Activated CD8-positive, alpha-beta memory T cell treated with anti-CD3 and anti-CD28 coated beads for 48 hours (primary cell): Measurements from ENCODE around the gene MAPK8IP2.
"Not testable (repeated sequence)": the region's sequence is repeated elsewhere in the genome, so short reads cannot be mapped to it uniquely, and the experiment has no call there.

Experiments used
- DNase-seq, 3 experiments: peaks; one replicate each; pipeline ENCODE4 v3.0.0-alpha.2; 2020; ENCODE audit warnings: low read depth in 2 of 3, low spot score in 2 of 3

Gene MAPK8IP2

DNA sequence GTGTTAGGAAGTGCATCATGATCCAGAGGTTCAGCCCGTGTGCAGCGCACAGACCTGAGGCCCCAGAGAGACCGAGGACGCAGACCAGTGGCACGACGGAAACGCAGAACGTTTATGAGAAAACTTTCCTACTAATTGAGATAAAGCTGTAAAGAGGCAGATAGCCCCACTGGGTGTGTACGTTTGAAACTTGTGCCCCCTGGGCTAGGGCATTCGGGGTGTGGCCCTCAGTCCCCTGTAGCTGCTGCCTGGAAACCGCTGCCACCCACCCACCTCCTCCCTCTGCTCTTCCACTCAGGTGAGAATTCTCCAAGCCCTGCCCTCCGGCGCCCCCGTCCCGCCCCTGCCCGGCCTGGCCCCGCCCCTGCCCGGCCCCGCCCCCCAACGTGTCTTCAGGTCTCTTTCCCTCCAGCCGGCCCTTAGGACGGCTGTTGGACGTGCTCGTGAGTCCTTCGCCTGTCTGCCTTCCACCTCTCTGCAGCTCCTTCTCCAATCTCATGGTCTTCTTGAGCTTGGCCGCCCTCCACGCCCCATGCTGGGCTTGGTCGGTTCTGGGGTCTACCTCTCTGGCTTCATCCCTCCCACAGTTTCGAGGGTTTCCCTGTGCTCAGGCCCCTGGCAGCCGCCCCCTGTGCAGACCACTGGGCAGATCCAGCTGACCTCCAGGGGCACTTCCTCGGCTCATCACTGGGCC is 12.1 kb downstream of the MAPK8IP2 start:
- no peak for DNase-seq

DNA sequence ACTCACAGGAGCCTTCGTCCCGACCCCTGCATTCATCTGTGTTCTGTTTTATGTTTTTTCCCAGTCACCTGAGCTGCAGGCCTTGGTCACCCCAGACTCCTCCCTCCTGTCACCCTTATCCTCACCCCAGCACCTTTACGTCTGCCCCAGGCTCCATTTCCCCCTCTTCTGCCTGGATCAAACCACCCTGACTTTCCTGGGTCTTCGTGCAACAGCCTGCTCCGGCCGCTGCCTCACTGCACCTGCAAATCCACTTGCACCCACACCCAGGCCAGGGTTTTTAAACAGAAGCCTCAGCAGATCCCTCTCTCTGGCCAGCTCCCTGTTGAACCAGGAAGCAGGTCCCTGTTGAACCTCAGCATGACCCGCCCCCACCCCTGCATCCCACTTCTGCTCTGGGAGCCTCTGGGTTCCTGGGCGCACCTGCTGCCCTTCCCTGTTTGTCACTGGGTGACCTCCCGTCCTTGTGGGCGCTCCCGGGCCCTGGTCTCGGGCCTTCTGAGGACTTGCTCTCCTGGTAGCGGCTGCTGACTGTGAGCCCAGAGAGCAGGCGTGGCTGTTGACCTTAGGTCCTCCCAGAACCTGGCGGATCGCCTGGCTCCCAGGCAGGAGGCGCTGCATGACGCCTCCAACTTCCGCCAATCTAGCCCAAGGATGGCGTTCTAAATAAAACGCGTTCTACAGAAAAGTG is 12.8 kb downstream of the MAPK8IP2 start:
- DNase-seq = no peak

DNA sequence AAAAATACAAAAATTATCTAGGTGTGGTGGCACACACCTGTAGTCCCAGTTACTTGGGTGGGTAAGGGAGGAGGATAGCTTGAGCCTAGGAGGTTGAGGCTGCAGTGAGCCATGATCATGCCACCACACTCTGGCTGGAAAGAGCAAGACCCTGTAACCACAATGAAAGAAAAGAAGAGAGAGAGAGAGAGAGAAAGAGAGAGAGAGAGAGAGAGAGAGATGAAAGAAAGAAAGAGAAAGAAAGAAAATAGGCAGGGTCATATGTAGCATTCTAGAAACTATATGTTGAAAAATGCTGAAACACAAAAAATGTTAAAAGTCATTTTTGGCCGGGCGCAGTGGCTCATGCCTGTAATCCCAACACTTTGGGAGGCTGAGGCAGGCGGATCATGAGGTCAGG is 13.7 kb downstream of the MAPK8IP2 start:
- DNase-seq = not testable (repeated sequence)

DNA sequence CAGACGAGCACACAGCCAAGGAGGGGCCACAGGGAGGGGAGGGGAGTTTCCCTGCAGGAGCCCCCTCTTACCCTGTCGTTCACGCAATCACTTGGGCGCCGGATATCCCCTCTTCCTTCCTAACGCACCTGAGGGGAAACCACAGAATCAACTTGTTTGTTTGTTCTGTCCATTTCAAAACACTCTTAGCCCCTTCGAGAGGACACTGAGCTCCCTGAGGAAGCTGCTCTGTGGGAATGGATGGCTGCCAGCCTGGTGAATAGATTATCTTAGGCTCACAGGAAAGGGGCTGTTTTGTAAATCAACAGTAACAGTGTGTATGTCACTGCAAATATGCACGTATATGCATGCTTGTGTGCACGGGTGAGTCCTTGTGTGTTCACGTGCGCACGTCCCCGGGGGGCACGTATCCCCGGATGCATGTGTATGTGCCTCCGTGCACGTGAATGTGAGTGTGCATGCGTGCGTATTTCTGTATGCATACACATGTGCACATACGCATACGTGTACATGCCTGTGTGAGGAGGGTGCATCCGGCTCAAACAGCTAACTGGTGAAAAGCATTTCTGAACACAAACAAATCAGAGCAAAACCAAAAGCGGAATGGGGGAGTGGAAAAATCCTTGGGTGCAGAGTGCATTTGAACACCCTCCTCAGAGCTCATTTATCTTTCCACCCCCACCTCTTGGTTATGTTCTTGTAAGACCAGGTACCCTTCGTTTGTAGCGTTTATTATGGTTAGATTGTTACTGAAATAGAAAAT is 20.2 kb downstream of the MAPK8IP2 start:
- peak in 2 of 3 experiments; percentile 13 to 69 for DNase-seq

DNA sequence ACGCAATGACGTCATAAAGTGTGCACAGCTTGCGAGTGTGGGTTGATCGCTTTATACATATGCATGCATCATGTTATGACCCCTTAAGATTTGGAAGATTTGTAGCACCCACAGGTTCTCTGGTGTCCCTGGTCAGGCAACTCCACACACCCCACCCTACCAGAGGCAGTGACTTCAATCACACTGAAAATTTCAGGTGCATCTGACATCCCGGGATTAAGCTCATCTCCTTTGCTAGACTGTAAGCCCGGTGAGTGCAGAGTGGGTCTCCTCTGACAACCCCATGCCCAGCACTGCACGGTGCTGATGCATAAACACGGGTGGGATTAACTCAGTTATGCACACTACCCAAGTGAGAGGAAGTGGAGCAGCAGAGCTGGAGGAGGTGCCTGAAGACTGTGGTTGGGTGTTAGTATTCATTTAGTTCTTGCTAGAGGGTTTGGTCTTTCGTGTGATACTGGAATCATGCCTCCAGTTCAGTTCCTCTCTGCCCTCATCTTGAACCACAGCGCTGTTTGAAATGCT is 20.8 kb downstream of the MAPK8IP2 start:
- DNase-seq = no peak

DNA sequence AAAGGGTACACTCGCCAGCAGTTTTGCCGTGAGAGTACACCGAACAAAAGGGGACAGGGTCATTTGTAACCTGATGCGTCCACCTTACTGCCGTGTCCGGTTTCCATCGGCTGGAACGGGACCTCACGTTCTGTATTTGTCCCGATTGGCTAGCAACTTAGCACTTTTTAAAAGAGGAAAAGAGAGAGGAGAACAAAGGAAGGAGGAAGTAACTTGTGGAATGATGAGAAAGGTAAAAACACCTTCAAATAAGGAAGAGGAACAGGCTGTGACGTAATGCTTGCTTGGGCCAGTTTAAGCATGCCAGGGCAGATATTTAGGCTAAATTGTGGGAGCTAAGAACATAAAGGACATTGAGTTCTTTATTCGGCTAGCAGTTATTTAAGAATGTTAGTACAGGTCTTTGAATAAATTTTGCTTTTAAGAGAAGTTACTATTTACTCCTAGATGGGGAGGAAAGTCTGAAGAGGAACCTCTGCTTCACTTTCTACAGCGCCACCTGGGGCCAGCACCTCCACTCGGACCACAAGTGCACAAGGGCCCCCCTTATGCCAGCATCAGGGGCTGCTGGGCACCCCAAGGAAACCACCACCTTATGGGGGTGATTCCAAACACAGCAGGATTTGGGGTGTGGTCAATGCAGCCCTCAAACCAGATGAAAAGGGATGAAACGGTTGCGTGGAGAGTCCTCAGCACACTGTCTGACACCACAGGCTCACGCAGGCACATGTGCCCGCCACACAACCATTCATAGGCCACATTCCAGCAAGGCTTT is 21.5 kb downstream of the MAPK8IP2 start:
- no peak for DNase-seq

DNA sequence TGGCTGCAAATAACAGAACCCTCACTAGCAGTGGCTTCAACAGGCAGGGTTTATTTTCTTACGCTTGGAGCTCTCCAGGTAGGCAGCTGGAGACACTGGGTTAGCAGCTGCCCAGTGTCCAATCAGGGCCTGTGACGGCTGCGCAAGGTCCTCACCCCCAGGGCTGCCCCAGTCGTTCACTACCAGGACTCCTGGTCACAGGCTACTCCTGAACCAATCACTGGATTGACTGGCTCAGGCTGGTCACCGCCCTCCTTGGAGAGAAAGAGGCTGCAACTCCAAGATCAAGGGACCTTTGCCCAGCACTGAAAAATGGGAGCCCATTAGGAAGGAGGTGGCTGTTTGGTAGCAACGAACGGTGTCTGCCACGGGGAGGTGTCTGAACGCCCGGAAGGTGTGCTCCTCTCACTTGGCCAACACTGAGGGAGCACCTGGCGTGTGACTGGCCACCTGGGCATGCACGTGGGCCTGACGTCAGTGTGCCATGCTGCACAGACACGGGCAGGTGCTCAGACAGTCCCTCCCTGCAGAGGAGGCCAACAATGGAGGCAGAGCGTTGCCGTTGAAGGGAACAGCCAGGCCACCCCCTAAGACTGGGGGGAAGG is 22.2 kb downstream of the MAPK8IP2 start:
- DNase-seq = no peak

DNA sequence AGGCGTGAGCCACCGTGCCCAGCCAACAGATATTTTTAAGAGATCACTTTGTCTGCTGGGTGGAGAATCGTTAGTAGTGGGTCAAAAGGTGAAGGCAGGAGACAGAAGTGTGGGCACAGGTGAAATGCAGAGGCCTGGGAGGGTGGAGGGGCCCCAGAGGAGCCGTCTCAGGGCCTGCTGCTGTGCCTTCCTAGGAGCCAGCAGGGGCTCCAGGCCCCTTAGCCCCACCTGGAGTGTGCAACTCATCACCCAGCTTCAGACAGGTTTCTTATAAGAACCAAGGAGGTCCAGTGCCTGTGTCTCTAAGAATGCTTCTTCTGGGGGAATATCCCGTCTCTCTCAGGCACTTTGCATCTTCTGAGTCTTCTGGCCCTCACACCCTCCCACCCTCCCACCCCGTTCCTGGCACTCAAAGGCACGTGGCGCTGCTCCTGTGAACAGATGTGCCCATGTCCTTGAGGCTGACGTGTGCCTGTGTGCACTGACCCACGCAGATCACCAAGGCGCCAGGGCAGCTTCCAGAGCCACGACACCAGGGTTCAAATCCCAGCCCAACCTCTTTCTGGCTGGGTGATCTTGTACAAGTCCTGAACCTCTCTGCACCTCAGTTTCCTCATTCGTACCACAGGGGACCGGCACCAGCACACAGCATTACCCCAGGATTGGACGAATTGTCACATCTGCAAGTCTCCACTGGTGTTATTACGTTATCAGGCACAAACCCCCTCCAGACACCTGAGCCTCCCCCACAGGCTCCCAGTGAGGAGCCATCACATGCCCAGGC is 23.9 kb downstream of the MAPK8IP2 start:
- DNase-seq = no peak

DNA sequence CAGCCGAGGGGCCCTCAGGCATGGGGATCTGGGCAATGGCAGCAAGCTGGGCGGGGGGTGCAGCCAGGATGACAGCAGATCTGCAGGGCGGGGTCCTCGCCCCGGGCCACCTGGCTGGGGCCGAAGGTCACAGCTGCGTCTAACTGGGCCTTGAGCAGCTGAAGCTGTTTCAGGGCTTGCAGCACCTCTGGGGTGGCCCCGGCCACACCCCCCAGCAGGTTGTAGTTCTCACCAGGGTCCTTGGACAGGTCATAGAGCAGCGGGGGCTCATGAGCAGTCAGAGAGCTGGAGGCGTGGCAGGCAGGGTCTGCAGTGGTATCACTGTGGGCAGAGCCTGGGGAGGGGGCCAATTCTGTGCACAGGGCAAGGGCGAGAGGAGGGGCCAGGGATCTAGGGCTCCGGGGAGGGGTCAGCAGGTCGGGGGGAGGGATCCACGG is 24.6 kb downstream of the MAPK8IP2 start:
- no peak for DNase-seq

DNA sequence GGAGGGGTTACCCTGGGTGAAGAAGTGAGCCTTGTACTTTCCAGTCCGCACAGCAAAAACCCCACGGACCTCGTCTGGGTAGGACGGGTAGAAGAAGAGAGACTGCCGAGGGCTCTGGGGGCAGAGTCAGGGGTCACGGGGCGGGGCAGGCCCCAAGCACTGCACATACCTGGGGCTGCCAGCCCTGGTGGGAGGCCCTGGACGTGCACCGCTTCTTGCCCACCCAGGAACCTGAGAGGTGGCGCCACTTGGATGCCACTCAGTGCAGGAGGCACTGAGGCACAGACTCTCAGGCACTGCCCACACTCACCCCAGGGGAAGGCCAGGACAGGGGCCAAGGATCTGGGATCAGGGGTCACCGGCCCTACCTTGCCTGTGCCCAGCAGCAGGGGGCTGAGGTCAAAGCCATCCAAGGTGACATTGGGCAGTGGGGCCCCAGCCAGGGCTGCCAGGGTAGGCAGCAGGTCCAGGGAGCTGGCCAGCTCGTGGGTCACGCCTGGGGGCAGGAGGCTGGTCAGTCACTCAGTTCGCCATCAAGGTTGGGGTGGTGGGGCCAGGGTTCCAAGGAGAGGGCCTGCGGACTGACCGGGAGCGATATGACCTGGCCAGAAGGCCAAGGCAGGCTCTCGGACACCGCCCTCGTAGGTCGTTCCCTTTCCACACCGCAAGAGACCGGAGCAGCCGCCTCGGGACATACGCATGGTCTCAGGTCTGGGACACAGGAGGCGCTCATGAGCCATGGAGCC is 25.1 kb downstream of the MAPK8IP2 start:
- DNase-seq = no peak

DNA sequence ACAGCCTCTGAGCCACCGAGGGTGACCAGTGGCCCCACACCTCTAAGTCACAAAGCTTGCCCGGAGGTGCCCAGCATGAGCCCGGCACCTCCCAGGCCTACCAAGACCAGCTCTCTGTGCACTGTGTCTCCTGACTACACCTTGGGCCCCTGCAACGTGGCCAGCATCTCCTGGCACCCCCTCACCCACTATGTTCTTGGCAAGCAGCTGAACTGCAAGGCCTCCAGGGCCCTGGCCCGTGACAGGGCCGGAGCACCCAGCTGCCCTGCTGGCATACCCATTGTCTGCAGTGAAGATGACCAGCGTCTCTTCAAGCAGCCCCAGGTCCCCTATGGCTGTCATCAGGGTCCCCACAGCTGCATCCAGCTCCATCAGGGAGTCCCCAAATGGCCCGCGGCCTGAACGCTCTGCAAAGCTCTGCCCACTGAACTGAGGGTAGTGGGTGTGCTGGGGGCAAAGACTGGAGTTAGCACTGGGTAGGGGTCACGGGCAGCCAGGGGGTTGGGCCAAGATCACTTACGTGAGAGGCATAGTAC is 25.8 kb downstream of the MAPK8IP2 start:
- no peak for DNase-seq

DNA sequence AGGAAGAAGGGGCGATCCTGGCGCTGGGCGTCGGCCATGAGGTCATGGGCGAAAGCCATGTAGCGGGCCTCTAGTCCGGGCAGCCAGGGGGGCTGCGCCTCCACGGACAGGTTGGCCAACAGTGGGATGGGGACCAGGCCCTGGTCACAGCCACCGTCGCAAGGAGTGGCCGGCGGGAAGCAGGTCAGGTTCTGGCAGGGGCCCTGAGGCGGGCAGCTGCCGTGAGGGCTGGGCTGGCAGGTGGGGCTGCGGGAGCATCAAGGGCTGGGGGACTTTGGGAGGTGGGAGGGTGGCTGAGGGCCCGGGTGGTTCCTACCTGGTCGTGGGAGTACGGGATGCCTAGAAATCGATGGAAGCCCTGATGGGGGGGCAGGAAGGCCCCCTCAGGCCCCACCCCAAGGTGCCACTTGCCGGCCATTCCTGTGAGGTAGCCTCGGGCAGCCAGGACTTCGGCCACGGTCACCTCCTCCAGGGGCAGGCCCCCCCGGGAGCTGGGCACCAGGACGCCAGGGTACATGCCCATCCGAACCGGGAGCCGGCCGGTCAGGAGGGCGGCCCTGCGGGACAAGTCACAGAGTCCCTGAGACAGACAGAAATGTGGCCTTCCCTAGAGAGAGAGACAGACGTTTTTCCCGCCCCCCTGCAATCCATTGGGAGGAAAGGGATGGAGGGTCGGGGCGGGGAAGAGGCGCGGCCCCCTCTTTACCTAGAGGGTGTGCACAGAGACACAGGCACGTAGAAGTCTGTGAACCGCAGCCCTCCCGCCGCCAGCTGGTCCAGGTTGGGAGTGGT is 26.5 kb downstream of the MAPK8IP2 start:
- no peak for DNase-seq

DNA sequence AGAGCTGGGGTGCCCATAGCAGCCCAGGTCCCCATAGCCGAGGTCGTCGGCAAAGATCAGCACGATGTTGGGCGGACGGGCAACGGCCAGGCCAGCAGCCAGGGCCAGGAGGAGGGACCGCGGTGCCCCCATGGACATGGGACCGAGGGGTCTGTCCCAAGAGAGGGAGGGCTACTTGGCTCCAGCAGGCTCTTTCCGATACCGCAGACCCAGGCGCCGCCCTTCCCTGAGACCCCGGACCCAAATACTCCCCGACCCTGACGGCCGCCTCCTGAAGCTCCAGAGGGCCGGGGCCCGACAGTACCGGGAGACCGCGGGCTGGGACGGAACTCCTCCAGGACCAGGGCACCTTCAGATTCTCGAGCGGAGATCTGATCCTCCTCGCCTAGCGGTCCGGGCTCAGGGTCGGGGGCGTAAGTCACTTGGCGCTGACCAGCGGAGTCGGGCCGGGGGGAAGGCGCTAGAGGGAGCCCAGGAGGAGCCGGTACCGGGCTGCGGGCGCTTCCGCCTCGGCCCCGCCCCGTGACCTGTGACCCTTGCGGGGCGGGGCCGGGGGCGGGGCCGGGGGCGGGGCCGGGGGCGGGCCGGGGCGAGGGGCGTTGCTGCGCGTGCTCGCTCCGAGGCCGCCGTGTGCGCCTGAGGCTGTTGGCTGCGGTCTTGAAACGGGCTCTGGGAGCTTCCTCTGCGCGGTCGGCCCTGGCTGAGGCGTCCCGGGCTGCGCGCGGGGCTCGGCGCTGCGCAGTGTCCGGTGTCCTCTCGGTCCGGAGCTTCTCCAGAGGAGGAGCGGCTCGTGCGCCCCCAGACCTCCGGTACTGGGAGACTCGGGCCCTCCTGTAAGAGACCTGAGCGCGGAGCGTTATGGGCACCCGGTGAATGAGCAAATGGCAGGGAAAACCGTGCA is 27.3 kb downstream of the MAPK8IP2 start, which contains the start of gene ARSA:
ARSA (minus strand) TSS at position 511 of the 901 bp plus-strand sequence; CDS start at position 138, 373 bp downstream.
- DNase-seq = peak in 2 of 3 experiments; percentile 42 to 60

DNA sequence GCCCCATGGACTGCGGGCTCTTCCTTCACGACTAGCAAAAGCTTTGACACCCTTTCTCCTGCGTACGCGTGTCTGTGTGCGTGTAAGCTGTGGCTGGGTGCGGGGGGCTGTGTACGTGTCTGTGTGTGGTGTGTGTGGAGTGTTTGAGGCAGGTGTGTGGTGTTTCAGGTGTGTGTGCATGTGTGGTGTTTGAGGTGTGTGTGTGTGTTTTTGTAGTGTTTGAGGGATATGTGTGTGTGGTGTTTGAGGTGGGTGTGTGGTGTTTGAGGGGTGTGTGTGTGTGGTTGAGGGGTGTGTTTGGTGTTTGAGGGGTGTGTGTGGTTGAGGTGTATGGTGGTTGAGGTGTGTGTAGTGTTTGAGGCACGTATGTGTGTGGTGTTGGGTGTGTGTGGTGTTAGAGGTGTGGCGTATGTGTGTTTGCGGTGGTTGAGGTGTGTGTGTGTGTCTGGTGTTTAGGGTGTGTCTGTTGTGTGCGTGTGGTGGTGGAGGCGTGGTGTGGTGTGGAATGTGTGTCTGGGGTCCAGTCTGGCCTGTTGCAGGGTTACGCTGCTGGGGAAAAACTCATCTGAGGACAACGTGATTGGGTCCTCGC is 28.0 kb downstream of the MAPK8IP2 start:
- DNase-seq = no peak

DNA sequence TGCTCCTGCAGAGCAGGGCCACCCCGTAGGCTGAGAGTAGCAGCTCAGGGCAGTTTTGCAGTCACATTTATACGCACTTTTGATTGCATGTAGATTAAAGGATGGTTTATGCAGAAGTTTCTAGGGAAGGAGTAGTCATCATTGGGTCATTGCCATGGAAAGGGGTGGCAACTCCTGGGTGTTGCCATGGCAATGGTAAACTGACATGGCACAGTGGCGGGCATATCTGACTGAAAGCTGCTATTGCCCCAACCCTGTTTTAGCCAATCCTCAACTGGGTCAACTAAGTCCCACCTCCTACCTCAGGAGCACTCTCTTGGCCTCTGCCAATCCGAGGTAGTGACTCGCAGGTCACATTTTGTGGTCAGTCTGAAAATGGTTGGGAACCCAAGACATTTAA is 29.8 kb downstream of the MAPK8IP2 start:
- DNase-seq = no peak

DNA sequence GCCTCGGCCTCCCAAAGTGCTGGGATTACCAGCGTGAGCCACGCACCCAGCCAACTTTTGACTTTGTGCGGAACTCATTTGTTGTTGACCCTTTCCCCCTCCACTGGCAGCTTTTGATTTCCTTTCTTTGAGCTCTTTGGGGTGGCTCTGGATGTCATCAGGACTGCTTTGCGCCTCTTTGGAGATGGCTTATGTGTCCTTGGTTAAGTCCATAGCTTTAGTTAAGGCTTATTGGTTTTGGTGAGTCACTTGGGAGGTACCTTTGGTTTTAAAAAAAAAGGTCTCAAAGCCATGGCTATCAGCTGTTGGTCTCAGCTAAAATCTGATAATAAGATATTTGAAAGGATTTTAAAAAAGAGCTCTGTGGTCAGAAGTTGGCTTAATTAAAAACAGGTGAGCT is 32.5 kb downstream of the MAPK8IP2 start:
- no peak for DNase-seq

DNA sequence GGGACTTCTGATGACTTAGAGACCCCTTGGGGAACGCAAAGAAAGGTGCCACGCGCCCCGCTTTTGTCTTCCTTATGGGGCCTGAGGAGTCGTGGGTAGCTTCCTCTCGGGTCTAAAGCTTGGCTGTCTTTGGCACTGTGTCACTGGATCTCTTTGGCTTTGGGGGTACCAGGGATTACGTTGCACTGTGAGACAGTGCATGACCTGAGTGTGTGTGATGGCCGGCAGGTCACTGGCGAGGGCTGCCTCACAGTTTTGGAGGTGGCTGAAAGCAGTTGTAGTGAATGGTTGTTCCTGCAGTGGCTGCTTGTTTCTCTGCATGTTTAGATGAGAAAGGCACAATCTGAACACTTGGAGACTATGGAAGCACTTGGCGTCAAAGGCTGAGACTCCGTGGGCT is 33.2 kb downstream of the MAPK8IP2 start:
- DNase-seq = no peak
